PC-3 (cell line): ENCODE data around the gene MC2R.

ENCODE experiments used
- CTCF ChIP-seq: fragments of 300-600 bp; sonication (generic); conservative IDR thresholded peaks from 2 replicates; pipeline ENCODE4 v1.5.1; 2017; ENCODE audit warnings: antibody characterized with exemption, low read depth, mild to moderate bottlenecking, low read length
- EZH2 ChIP-seq: fragments of 300-600 bp; sonication (generic); IDR thresholded peaks from one replicate; pipeline ENCODE4 v1.6.1; 2017; ENCODE audit warnings: antibody characterized with exemption, mild to moderate bottlenecking, low read length; ENCODE audit not compliant: unreplicated experiment

GRCh38 chr18:13895505-13896033 is 19.8 kb downstream of the MC2R start:
- TF ChIP-seq CTCF = no peak
- TF ChIP-seq EZH2 = no peak
